CD4-positive, alpha-beta T cell (primary cell): ENCODE results near the gene DSP. TPM values are rescaled to one million over a fixed set of nuclear protein-coding genes. Genes with fewer than 3 reads are reported as not detected.

Source experiments
- ATAC-seq: fragments of 200-7000 bp; cut with Tn5 transposase; one replicate; pipeline ENCODE4 v1.10.0; 2022; ENCODE audit warnings: mild to moderate bottlenecking; ENCODE audit not compliant: poor library complexity
- CTCF ChIA-PET: fragments of 350-600 bp; sonication (Branson Sonifier 250); formaldehyde crosslinking; loops from one replicate; lab custom pipeline; 2021; ENCODE audit warnings: antibody characterized with exemption, inconsistent platforms; lab: Charles Lee
- POLR2A ChIA-PET: fragments of 350-600 bp; sonication (Branson Sonifier 250); formaldehyde crosslinking; loops from one replicate; lab custom pipeline; 2021; ENCODE audit warnings: antibody characterized with exemption, inconsistent platforms; lab: Charles Lee
- DNase-seq, 14 experiments: peaks; one replicate each; pipeline ENCODE4 v3.0.0-alpha.2; 2013 to 2020; ENCODE audit warnings: mixed read lengths in 2 of 14
- H3K27ac ChIP-seq, 2 donors: one replicate each; pipeline versions ENCODE4 v1.5.1 to v1.7.0; 2013; ENCODE audit warnings: low read length in 2 of 2, low read depth in 1 of 2, mild to moderate bottlenecking in 1 of 2
- H3K27me3 ChIP-seq, 2 experiments: 1 replicate in 1 of 2; 2 replicates in 1 of 2; pipeline versions ENCODE4 v1.6.1 to v1.7.0; 2013; ENCODE audit warnings: low read length in 2 of 2, control low read depth in 1 of 2, mild to moderate bottlenecking in 1 of 2, moderate library complexity in 1 of 2; ENCODE audit not compliant: insufficient read depth in 2 of 2, control insufficient read depth in 1 of 2
- H3K36me3 ChIP-seq: one replicate; pipeline ENCODE4 v1.6.1; 2013; ENCODE audit warnings: low read length, control low read depth; ENCODE audit not compliant: insufficient read depth
- H3K4me1 ChIP-seq: one replicate; pipeline ENCODE4 v1.6.1; 2013; ENCODE audit warnings: low read length, control low read depth; ENCODE audit not compliant: insufficient read depth
- H3K4me3 ChIP-seq: one replicate; pipeline ENCODE4 v1.5.1; 2013; ENCODE audit warnings: mild to moderate bottlenecking, low read length, moderate library complexity
- H3K9me3 ChIP-seq, 2 experiments: 1 replicate in 1 of 2; 2 replicates in 1 of 2; pipeline versions ENCODE4 v1.6.1 to v1.7.0; 2013; ENCODE audit warnings: low read length in 2 of 2, mild to moderate bottlenecking in 2 of 2, control low read depth in 1 of 2, moderate library complexity in 1 of 2; ENCODE audit not compliant: control insufficient read depth in 1 of 2, insufficient read depth in 1 of 2
- H3K27ac Mint-ChIP-seq: one replicate; pipeline ENCODE4 v1.8.0; 2020; ENCODE audit warnings: mixed read lengths
- H3K27me3 Mint-ChIP-seq: one replicate; pipeline ENCODE4 v1.8.0; 2021; ENCODE audit warnings: mixed read lengths
- H3K36me3 Mint-ChIP-seq: one replicate; pipeline ENCODE4 v1.8.0; 2021; ENCODE audit warnings: low read depth, mixed read lengths
- H3K4me1 Mint-ChIP-seq: one replicate; pipeline ENCODE4 v1.8.0; 2021; ENCODE audit warnings: low read depth, mixed read lengths
- H3K4me3 Mint-ChIP-seq: one replicate; pipeline ENCODE4 v1.8.0; 2020; ENCODE audit warnings: mild to moderate bottlenecking, mixed read lengths
- H3K9me3 Mint-ChIP-seq: one replicate; pipeline ENCODE4 v1.8.0; 2020; ENCODE audit warnings: mixed read lengths
- intact Hi-C, 2 experiments: fragments of 100-400 bp; cut with DNase I in 1 of 2; cut with micrococcal nuclease in 1 of 2; formaldehyde crosslinking; loops; one replicate each; pipeline versions ENCODE4 v1.15.1 to v1.9.0; 2023 to 2025; cut with DNase I, micrococcal nuclease
- total RNA-seq, 174 experiments: library from RNA in 2 of 174; stranded (reverse) in 2 of 174; gene quantifications; one replicate each; pipeline ENCODE4 v1.2.3 and lab custom pipeline; 2021 to 2026
- TF ChIP-seq, protein P1 (sequence below): fragments of 200-600 bp; IDR thresholded peaks from one replicate; pipeline ENCODE4 v1.8.0; 2022; ENCODE audit warnings: antibody characterized with exemption, mild to moderate bottlenecking

Gene DSP
- total RNA-seq, 2 experiments from 2014 or later: 0.14 TPM; not detected in 1

DNA sequence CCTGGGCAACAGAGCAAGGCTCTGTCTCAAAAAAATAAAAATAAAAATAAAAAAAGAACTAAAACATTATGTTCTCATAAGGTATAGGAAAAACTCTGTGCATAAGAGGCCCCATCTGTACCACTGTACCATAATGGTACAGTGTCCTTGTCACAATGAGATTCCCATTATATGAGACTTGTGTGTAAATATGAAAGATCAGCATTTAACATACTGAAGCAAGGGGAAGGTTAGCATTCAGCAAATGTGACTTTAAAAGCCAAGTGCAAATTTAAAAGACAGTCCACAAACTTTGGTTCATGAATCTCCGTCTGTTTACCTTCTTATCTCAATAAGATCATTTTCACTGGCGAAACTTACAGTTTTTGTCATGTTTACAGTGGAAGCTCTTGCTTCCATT, 16.2 kb downstream of the DSP start:
- Mint-ChIP-seq H3K27ac (no peak overlapping the region), H3K27me3 (peaks cover 62% of the 10 kb centered on the region), H3K4me1 (no peaks in the 10 kb centered on the region), H3K36me3 (no peaks in the 10 kb centered on the region), H3K4me3 (no peak overlapping the region), H3K9me3 (no peaks in the 10 kb centered on the region)
- no peaks in the 10 kb centered on the region for H3K36me3 ChIP-seq
- TF ChIP-seq, protein P1, sequence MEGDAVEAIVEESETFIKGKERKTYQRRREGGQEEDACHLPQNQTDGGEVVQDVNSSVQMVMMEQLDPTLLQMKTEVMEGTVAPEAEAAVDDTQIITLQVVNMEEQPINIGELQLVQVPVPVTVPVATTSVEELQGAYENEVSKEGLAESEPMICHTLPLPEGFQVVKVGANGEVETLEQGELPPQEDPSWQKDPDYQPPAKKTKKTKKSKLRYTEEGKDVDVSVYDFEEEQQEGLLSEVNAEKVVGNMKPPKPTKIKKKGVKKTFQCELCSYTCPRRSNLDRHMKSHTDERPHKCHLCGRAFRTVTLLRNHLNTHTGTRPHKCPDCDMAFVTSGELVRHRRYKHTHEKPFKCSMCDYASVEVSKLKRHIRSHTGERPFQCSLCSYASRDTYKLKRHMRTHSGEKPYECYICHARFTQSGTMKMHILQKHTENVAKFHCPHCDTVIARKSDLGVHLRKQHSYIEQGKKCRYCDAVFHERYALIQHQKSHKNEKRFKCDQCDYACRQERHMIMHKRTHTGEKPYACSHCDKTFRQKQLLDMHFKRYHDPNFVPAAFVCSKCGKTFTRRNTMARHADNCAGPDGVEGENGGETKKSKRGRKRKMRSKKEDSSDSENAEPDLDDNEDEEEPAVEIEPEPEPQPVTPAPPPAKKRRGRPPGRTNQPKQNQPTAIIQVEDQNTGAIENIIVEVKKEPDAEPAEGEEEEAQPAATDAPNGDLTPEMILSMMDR: no peak
- H3K27ac ChIP-seq: no peak overlapping the region
- H3K27me3 ChIP-seq: peaks cover 9 to 14% of the 10 kb centered on the region in 2 experiments
- intact Hi-C loops: no loop called here
- CTCF ChIA-PET: no interaction called here
- H3K4me3 ChIP-seq: no peak overlapping the region
- no peak for ATAC-seq
- H3K4me1 ChIP-seq: no peaks in the 10 kb centered on the region
- no peak for DNase-seq
- POLR2A ChIA-PET: no interaction called here
- H3K9me3 ChIP-seq: no peaks in the 10 kb centered on the region

DNA sequence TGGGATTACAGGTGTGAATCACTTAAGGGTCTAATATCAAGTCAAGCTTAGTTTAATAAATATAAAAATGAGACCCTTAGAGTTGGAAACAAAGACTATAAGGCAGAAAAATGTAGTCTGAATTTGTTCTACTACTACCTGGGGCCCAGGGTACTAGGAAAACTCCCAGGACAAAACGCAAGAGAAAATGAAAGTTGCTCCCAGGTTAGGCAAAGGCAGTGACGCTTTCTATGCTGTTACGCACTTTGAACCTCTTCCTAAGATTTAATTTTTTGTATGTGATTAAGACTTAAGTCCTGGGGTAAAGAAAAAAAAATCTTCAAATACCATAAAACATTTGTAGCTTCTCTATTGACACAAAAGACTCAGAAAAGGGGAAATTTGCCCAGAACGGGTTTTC, 17.3 kb downstream of the DSP start:
- Histone ChIP-seq H3K27me3 (peaks cover 14 to 17% of the 10 kb centered on the region in 2 experiments), H3K4me1 (no peaks in the 10 kb centered on the region), H3K36me3 (no peaks in the 10 kb centered on the region), H3K27ac (no peak overlapping the region), H3K4me3 (no peak overlapping the region), H3K9me3 (no peaks in the 10 kb centered on the region)
- no peak for DNase-seq
- Mint-ChIP-seq H3K9me3 (no peaks in the 10 kb centered on the region), H3K36me3 (no peaks in the 10 kb centered on the region), H3K4me1 (no peaks in the 10 kb centered on the region), H3K4me3 (no peak overlapping the region), H3K27ac (no peak overlapping the region), H3K27me3 (peaks cover 64% of the 10 kb centered on the region)
- ChIA-PET CTCF (no interaction called here), POLR2A (no interaction called here)
- intact Hi-C loops: no loop called here
- TF ChIP-seq, protein P1: no peak
- ATAC-seq: no peak

DNA sequence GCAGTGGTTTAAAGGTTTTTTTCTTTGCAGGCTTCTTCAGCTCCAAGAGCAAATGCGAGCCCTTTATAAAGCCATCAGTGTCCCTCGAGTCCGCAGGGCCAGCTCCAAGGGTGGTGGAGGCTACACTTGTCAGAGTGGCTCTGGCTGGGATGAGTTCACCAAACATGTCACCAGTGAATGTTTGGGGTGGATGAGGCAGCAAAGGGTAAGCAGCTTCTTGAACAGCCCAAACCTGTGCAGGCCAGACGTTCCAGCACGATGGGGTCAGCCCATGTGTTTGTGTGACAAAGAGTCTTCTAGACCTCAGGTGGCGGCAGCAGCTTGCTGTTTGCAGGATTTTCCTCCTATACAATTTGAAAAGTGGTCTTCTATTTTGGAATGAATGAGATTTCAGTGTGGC, 17.7 kb downstream of the DSP start:
- Mint-ChIP-seq H3K27ac (no peak overlapping the region), H3K4me3 (no peak overlapping the region), H3K36me3 (no peaks in the 10 kb centered on the region), H3K9me3 (no peaks in the 10 kb centered on the region), H3K27me3 (peaks cover 68% of the 10 kb centered on the region), H3K4me1 (no peaks in the 10 kb centered on the region)
- H3K36me3 ChIP-seq: no peaks in the 10 kb centered on the region
- ATAC-seq: no peak
- H3K4me3 ChIP-seq: no peak overlapping the region
- DNase-seq: no peak
- peaks cover 13 to 19% of the 10 kb centered on the region in 2 experiments for H3K27me3 ChIP-seq
- TF ChIP-seq, protein P1: no peak
- POLR2A ChIA-PET: no interaction called here
- intact Hi-C loops: no loop called here
- H3K9me3 ChIP-seq: no peaks in the 10 kb centered on the region
- no peaks in the 10 kb centered on the region for H3K4me1 ChIP-seq
- H3K27ac ChIP-seq: no peak overlapping the region
- CTCF ChIA-PET: interaction anchor here (0.5 kb wide), 1 partner anchor 71 kb away, joined by 5 read pairs; no protein-coding TSS in a partner anchor
